AG08395 (cell line): Measurements from ENCODE around the gene MPIG6B.

Experiments used
- DNase-seq: peaks from one replicate; pipeline ENCODE4 v3.0.0; 2012; ENCODE audit warnings: mixed read lengths, low spot score

Gene MPIG6B

DNA sequence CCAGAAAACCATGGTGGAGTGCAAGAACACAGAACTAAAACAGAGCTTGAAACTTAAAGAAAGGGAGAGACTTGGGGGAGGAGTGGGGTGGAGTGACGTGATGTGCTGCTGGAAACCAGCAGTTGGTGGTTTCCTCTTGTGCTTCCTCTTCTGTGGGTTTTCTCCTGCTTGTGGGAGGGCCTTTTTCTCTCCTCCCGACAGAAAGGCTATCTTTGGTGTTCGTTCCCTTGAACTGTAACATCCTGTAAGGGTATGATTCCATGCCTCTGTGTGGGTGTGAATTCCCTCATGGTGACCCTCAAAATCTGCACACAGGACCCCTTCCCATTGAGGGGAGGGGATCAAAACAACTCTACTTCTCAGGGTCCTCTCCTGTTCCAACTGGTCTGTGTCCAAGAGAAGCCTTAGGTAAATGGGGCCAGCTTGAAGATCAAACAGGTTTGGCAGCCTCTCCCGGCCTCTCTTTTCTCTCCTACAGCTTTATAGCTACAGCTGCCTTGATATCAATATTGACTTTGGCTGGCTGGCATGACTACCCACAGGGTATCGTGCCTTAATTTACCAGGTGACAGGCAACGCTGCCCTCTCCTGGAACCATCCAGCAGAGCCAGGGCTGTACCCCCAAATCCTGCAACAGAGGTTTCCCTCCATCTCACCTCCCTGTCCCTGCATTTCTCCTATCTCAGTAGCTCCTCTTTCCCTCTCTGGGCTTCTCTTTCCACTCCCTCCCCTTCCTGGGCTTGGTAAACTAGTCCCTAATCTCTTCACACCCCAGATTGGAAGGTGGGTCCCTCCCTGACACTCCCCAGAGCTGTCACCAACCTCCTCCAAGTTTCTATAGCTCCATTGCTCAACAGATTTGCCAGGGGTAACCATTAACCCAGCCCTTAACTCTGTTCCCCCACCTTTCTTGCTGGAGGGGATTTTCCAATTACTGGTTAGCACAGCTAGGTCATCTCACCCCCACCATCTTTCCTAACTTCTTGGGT lies 15.1 kb downstream of the MPIG6B start:
- DNase-seq, result peak; percentile 81

DNA sequence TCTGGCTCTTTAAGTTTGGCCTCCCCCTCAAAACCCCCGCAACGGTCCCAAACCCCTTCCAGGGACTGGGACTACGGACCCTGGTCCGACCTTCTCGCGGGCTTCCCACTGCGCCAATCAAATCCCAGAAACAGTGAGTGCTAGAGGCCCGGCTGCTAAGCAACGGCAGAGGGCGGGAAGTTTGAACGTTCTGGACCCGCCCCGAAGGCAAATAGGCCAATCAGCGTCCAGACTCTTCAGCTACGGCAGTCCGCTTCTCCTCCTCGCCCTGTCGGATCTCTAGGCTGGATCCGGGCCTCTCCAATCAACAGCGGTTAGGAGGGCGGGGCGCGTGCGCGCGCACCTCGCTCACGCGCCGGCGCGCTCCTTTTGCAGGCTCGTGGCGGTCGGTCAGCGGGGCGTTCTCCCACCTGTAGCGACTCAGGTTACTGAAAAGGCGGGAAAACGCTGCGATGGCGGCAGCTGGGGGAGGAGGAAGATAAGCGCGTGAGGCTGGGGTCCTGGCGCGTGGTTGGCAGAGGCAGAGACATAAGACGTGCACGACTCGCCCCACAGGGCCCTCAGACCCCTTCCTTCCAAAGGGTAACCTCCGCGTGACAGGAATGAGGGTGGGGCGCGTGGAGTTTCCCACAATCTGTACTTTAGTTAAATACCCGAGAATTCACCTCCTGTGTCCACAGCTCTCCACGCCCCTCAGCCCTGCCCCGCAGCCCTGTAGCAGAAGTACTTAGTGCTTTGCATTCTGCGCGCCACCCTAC lies 16.6 kb downstream of the MPIG6B start, which contains the start of gene MSH5:
Gene MSH5 (plus strand): TSS at position 367 of the 758 bp plus-strand sequence. CDS start 462 bp downstream, outside the sequence.
- peak; percentile 99 for DNase-seq

DNA sequence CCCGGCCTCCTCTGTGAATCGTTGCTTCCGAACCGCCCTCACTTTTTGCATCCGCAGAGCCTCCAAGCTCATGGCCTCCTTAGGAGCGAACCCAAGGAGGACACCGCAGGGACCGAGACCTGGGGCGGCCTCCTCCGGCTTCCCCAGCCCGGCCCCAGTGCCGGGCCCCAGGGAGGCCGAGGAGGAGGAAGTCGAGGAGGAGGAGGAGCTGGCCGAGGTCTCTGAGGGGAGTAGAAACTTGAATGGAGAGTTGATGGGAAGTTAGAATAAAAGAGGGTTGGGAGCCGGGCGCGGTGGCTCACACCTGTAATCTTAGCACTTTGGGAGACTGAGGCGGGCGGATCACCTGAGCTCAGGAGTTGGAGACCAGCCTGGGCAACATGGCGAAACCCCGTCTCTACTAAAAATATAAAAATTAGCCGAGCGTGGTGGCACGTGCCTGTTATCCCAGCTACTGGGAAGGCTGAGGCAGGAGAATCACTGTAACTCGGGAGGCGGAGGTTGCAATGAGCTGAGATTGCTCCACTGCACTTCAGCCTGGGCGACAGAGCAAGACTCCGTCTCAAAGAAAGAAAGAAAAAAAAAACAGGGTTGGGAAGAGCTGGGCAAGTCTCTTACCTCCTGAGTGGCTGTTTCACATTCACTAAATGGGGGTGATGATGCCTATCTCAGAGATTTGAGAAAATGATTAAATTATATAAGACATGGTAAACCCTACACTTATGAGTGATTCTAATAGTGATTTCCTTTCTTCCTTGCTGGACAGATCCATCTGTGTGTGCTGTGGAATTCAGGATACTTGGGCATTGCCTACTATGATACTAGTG lies 17.4 kb downstream of the MPIG6B start:
- DNase-seq, result no peak

DNA sequence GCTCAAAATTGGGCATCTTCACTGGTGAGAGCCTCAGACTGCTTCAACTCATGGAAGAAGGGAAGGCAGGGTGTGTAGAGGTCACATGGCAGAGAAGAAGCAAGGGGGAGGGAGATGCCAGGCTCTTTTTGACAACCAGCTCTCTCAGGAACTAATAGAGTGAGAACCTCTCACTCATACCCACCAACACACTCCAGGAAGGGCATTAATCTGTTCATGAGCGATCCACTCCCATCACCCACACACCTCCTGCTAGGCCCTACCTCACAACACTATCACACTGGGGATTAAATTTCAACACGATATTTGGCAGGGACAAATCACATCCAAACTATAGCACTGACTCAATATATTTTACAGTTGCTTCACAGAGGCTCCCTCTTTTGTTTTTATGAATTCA lies 18.6 kb downstream of the MPIG6B start:
- no peak for DNase-seq

DNA sequence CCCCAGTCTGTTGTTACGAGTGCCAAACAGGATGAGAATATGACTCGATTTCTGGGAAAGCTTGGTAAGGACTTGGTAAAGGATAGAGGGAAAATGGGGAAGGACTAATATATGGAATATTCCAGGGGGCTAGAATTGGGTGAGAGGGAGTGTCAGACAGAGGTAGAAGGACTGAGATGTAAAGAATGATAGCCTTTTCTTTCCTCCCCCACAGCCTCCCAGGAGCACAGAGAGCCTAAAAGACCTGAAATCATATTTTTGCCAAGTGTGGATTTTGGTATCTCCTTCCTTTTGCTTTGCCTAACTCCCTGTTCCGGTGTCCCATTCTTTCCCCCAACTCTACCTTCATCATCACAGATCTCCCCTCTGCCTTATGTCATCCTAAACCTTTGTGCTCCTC lies 19.7 kb downstream of the MPIG6B start:
- no peak for DNase-seq

DNA sequence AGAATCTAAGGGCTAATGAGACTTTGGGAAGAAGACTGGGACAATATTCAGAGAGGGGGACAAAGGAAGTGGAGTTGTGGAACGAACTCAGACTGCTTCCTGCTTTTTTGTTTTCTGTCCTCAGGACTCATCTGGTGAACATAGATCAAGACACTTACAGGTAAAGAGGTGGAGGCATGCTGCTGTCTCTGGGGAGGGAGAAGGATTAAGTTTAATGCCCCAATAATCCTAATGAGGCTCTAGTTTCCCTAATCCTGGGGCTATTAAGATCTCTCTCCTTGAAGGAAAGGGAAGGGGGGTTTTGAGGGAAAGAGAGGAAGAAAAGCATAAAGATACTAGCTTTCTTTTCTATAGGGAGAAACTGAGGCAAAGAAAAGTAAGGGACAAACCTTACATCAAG lies 21.2 kb downstream of the MPIG6B start:
- no peak for DNase-seq

DNA sequence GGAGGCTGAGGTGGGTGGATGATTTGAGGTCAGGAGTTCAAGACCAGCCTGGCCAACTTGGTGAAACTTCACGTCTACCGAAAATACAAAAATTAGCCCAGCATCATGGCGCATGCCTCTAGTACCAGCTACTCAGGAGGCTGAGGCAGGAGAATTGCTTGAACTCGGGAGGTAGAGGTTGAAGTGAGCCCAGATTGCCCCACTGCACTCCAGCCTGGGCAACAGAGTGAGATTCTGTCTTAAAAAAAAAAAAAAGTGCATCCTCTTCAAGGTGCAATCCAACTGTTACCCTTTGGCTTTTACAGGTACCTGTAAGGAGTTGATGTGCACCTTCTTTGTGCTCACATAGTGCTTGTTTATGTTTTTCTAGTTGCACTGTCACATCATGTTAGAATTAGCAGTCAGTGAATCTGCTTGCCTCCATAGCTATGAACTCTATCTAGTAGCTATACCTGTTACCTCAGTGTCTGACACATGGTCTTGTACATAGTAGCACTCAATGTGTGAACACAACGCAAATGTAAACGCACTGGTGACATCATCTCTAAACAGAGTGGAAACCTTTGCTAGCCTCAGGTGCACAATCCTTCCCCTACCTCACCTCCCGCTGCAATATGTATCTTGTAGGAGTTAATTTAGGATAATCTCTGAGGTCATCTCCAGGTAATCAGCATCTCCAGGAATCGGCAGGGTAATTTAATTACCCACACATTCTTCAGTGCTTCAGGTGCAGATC lies 26.3 kb downstream of the MPIG6B start:
- DNase-seq, result no peak

DNA sequence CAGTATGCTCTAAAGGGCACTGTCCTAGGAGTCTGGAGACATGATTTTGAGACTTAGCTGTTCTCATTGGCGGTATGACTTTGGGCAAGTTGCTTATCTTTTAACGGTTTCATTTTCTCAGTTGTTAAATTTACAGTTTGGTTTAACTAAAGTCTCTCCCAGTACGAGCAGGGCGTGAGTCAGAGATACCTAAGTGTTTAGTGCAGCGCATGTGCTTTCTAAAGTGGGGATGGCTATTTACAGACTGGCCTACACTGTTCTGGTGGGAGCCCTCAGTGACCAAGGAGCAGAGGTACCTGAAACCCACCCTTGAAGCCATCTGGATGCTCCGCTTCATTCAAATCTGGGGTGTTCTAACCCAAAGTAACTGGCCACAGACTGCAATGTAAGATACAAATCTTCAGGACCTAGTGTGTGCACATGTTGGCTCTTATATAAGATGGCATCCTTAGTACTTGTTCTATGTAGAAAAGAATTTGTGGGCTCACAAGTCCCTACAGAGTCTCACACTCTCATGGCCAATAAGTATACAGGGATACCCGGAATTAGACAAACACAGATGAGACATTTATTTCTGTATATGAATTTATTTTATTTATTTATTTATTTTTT lies 27.3 kb downstream of the MPIG6B start:
- no peak for DNase-seq

DNA sequence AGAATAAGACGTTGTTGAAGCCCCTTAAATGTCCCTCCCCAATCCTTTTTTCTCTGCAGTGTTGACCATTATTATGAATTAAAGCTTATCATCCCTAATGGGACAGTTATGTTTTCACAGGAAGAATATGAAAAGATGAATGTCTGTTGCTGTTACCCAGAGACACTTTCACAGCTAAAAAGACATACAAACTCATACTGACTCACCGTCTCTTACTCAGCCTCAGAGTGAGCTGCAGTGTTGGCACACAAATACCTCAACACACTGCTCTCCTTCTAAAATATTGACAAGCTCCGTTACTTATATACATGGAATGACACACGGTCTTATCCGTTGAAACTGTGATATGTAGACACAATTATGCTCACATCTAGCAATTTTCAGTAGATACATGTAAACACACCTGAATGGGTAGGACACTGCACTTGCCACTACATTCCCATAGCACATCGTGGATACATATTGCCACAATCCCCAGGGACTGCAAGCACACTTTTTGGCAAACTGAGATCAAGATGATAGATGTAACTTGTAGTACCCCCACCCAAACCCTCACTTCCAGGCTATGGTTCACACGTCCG lies 29.7 kb downstream of the MPIG6B start:
- DNase-seq, result peak; percentile 76

DNA sequence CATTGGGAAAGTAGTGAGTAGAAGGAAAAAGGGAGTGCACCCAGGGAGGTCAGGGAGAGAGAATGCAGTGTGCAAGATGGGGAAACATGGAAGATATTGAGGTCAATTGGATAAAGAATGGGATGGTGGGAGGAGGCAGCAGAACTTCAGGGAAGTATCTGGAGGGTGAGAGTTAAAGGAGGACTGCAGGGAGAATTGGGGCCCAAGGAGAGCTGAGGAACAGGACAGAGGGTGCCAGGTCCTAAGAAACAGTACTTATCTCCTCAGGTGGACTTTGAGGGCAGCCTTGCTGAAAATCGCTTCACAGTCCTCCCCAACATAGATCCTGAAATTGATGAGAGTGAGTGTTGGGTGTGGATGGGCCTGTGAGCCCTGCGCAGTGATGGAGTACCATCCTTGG lies 35.1 kb downstream of the MPIG6B start:
- DNase-seq, result no peak

DNA sequence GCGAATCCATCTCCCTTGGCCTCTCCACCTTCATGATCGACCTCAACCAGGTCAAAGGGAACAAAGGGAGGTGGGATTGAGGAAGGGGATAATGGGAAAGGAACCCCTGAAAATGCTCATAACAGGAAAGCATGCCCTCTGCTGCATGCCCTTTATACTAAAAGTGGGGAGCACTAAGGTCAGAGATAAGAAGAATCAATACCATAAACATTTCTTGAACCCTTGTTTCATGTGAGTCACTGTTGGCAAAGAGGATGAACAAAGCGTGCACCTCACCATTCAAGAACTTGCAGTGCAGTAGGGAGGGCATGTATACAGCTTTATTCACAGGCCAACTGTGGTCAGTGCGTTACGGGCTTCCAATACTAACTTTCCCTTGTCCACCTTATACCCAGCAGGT lies 37.6 kb downstream of the MPIG6B start:
- no peak for DNase-seq

DNA sequence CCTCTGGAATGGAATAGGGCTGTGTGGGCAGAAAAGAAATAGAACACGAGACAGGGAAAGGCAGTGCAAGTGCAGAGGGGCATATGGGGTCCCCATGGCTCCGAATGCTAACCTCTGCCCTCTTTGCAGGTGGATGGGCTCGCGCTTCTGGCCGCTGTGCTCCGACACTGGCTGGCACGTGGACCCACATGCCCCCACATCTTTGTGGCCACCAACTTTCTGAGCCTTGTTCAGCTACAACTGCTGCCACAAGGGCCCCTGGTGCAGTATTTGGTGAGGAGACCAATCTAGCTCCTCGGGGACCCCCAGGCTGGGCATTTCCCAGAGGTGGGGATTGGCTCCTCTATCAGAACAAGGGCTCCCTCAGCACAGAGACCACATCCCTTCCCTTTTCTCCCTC lies 38.2 kb downstream of the MPIG6B start:
- no peak for DNase-seq

DNA sequence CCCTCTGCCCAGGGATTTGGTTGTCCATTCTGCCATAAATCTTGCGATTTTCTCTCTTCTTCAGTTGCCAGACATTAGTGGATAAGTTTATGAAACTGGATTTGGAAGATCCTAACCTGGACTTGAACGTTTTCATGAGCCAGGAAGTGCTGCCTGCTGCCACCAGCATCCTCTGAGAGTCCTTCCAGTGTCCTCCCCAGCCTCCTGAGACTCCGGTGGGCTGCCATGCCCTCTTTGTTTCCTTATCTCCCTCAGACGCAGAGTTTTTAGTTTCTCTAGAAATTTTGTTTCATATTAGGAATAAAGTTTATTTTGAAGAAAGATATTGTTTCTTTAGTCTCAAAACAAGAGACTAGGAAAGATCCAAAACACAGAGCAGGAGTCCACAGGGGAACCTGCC lies 39.2 kb downstream of the MPIG6B start, which contains the start of gene SAPCD1:
Gene SAPCD1 (plus strand): TSS at position 301 of the 400 bp plus-strand sequence. CDS start 399 bp downstream, outside the sequence.
- no peak for DNase-seq

DNA sequence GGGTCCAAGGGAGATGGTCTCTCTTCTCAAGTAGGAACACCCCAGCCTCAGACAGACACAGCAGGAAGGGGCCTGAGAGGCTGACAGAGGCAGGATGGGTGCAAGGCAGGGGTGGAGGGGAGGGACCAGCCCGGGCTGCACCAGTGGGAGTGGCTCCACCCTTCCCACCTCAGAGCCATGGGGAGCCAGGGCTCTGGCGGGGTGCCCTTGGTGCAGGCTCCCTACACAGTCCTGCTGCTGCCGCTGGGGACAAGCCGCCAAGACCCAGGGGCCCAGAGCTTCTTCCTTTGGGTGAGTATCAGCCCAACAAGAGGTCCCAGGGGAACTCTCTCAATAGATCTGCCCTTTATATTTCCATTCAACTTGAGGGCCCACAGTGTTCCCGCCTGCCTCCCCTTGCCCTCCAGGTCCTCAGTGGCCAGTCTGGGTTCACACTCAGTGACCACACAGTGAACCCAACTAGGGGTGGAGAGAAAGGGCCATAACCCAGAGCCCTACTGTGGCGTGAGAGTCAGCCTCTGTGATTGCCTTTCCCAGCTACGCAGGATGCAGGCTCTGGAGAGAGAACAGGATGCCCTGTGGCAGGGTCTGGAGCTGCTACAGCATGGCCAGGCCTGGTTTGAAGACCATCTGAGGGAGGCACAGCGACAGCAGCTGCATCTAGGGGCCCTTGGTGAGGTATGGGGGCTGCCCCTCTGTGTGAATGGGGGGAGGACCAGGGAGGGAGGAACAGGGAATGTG lies 39.9 kb downstream of the MPIG6B start:
- no peak for DNase-seq

DNA sequence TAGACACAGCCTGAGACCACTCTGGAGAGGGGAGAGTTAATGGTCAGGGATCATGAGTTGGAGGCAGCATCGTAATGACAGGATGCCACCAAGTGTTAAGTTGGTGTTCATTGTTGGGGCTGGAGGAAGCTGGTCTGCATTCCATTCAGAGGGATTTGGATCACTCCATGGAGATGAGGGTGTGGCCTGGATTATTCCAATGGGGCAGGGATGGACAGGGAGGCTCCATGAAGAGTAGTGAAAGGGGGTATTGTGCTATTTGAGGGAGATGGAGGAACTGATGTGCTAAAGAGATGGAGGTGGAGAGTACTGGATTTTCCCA lies 40.4 kb downstream of the MPIG6B start:
- DNase-seq, result peak; percentile 94

DNA sequence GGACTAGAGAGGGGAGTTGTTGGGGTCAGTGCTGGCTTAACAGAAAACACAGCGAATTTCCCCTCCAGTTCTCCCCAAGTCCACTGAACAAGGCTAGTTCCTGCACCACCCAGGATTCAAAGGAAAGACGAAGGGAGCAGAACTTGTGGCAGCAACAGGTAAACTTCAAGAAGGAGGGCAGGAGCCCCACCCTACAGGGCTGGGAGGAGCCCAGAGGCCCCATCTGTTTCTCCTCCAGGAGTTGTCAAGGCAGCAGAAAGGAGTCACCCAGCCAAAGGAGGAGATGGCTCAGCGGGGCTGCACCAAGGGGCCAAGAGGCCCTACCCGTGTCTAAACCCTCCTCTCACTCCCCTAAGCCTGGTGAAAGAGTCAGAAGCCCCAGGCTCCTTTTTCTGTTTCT lies 41.0 kb downstream of the MPIG6B start:
- no peak for DNase-seq

DNA sequence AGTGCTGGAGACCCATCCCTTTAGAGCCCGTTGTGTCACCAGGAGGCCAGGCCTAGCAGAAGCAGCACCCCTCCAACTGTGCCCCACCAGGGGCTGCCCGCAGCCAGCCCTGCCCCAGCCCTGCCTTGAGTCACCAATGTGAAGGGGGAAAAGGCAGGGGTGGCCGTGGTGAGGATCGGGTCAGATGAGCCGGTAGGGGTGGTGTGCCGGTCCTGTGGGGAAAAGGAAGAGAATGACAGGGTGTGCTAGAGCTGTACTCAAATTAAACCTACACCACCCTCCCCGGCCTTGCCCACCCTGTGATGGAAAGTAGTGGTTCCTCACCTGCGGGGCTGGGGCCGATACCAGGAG lies 42.4 kb downstream of the MPIG6B start:
- no peak for DNase-seq

DNA sequence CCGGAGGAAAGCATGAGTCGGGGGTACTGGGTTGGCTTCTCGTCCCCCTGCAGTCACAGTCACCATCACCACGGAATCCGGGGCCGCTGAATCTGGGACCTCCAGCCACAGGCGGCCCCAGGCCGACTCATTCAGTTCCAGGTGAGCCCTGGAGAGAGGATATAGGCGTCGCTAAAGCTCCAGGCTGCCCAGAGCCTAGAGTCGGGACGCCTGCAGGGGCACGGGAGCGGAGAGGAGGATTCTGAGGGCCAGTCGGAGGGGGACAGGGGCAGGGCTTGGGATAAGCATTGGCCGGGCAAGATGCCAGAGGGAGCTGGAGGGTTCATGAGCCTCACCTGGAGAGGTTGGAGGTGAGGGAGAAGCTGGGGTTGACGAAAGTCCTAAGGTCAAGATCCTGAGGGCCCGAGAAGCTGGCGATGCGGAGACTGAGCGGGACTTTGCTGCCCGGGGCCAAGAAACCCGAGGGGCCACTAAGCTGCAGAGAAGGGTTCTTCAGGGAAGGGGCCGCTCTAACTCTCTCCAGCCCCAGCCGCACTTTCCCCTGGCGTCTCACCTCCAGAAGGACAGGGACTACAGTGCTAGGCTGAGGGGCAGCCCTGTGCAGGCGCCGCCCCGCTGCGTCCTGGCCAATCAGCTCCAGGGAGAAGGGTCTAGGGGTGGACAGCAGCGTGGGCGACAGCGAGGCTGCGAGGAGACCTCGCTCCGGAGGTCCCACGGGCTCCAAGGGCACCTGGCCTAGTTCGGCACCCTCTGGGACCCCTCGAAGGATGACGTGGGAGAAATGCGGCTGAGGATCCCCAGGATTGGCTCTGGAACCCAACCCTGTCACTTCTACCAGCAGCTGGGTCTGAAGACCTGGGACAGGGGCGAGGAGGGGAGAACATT lies 43.0 kb downstream of the MPIG6B start:
- DNase-seq, result peak; percentile 53

DNA sequence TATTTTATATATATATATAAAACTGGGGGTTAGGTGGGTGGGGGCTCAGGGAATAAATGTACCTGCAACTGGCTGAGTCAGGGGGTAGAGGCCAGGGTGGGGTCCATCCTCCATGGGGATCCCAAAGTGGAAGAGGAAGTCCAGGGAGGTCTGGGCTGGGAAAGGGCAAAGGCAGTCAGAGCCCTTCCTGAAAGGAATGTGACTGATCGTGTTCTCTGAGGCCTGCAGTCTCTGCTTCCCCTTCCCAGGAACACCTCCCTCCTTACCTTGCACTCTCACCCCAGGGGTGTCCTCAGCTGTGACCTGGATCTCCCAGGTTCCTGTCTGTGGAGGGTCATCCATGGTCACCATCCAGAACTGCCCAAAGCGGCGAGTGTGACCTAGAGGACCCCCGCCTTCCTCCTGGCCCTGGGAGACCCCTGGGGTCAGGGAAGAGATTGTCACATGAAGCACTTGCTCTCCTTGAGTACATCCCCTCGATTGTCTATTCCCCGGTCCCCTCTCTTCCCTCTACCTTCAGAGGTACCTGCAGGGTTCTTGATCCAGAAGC lies 44.0 kb downstream of the MPIG6B start:
- no peak for DNase-seq
